Measurements from ENCODE around the gene MRPS5.

The MRPS5 gene

GRCh38 chr2:95058989-95059641 lies 62.5 kb downstream of the MRPS5 start:
- no peak for DNase-seq

- DNase-seq, result no peak
Measured at GRCh38 chr2:95058466-95058988, 63.1 kb downstream of the MRPS5 start.

- no peak for DNase-seq
Measured at GRCh38 chr2:95057535-95058370, 63.9 kb downstream of the MRPS5 start.

GRCh38 chr2:95056461-95057459 lies 64.8 kb downstream of the MRPS5 start:
- DNase-seq, result no peak

- no peak for DNase-seq
Measured at GRCh38 chr2:95056044-95056443, 65.6 kb downstream of the MRPS5 start.

GRCh38 chr2:95055262-95055661 lies 66.3 kb downstream of the MRPS5 start:
- no peak for DNase-seq

GRCh38 chr2:95054016-95054415 lies 67.6 kb downstream of the MRPS5 start:
- DNase-seq, result no peak

- no peak for DNase-seq
Measured at GRCh38 chr2:95053543-95053942, 68.1 kb downstream of the MRPS5 start.

GRCh38 chr2:95052804-95053479 lies 68.7 kb downstream of the MRPS5 start:
- no peak for DNase-seq

GRCh38 chr2:95052307-95052706 lies 69.3 kb downstream of the MRPS5 start:
- DNase-seq, result no peak

- DNase-seq, result no peak
Measured at GRCh38 chr2:95051626-95052025, 70.0 kb downstream of the MRPS5 start.

- no peak for DNase-seq
Measured at GRCh38 chr2:95050385-95051300, 71.0 kb downstream of the MRPS5 start.

- DNase-seq, result no peak
Measured at GRCh38 chr2:95049961-95050360, 71.6 kb downstream of the MRPS5 start.

- no peak for DNase-seq
Measured at GRCh38 chr2:95049683-95049955, 72.0 kb downstream of the MRPS5 start.

GRCh38 chr2:95048825-95049682 lies 72.6 kb downstream of the MRPS5 start:
- DNase-seq, result no peak

GRCh38 chr2:95047629-95048510 lies 73.7 kb downstream of the MRPS5 start:
- no peak for DNase-seq

- DNase-seq, result no peak
Measured at GRCh38 chr2:95046371-95047112, 75.1 kb downstream of the MRPS5 start.

- DNase-seq, result no peak
Measured at GRCh38 chr2:95044601-95045000, 77.0 kb downstream of the MRPS5 start.

Data from activated effector memory CD4-positive, alpha-beta T cell treated with Interleukin-2 at 50 U/mL for 16 hours (primary cell).